IMR-90 (cell line): ENCODE data around the gene GM2A.

Source experiments
- BHLHE40 ChIP-seq: fragments of 150-350 bp; IDR thresholded peaks from 2 replicates; pipeline ENCODE4 v1.6.1; 2016; ENCODE audit warnings: mild to moderate bottlenecking, low read depth, low read length
- CEBPB ChIP-seq: IDR thresholded peaks from 2 replicates; pipeline ENCODE4 v1.6.1; 2012; ENCODE audit warnings: low read depth, low read length, improper control_type of control experiment
- CHD1 ChIP-seq: IDR thresholded peaks from 2 replicates; pipeline ENCODE4 v1.6.1; 2012; ENCODE audit warnings: low read depth, low read length, improper control_type of control experiment
- ELK1 ChIP-seq: fragments of 150-350 bp; IDR thresholded peaks from 2 replicates; pipeline ENCODE4 v1.6.1; 2016; ENCODE audit warnings: low read depth, mild to moderate bottlenecking, low read length, moderate library complexity, borderline replicate concordance
- MAZ ChIP-seq: IDR thresholded peaks from 2 replicates; pipeline ENCODE4 v1.6.1; 2012; ENCODE audit warnings: low read depth, mild to moderate bottlenecking, low read length, improper control_type of control experiment, moderate library complexity, borderline replicate concordance
- MXI1 ChIP-seq: IDR thresholded peaks from 2 replicates; pipeline ENCODE4 v1.6.1; 2012; ENCODE audit warnings: low read depth, mild to moderate bottlenecking, low read length, moderate library complexity, borderline replicate concordance
- NFE2L2 ChIP-seq: fragments of 150-350 bp; IDR thresholded peaks from 2 replicates; pipeline ENCODE4 v1.6.1; 2016; ENCODE audit warnings: low read depth, mild to moderate bottlenecking, low read length
- POLR2A ChIP-seq: IDR thresholded peaks from 2 replicates; pipeline ENCODE4 v1.6.1; 2012; ENCODE audit warnings: mild to moderate bottlenecking, low read depth, low read length
- RAD21 ChIP-seq: IDR thresholded peaks from 2 replicates; pipeline ENCODE4 v1.6.1; 2012; ENCODE audit warnings: low read length, improper control_type of control experiment
- RCOR1 ChIP-seq: IDR thresholded peaks from 2 replicates; pipeline ENCODE4 v1.6.1; 2012; ENCODE audit warnings: mild to moderate bottlenecking, low read length, improper control_type of control experiment; ENCODE audit not compliant: insufficient replicate concordance
- SMC3 ChIP-seq: fragments of 150-350 bp; IDR thresholded peaks from 2 replicates; pipeline ENCODE4 v1.6.1; 2016; ENCODE audit warnings: low read depth, mild to moderate bottlenecking, antibody characterized with exemption, low read length, moderate library complexity
- TF ChIP-seq, protein P1 (sequence below): conservative IDR thresholded peaks from 2 replicates; pipeline ENCODE4 v1.5.1; 2012; ENCODE audit warnings: mild to moderate bottlenecking, low read depth, low read length, improper control_type of control experiment
- TF ChIP-seq, protein P2 (sequence below): fragments of 150-350 bp; IDR thresholded peaks from 2 replicates; pipeline ENCODE4 v1.6.1; 2017; ENCODE audit warnings: mild to moderate bottlenecking, antibody characterized with exemption, low read length, low read depth

- TF ChIP-seq, protein P1, sequence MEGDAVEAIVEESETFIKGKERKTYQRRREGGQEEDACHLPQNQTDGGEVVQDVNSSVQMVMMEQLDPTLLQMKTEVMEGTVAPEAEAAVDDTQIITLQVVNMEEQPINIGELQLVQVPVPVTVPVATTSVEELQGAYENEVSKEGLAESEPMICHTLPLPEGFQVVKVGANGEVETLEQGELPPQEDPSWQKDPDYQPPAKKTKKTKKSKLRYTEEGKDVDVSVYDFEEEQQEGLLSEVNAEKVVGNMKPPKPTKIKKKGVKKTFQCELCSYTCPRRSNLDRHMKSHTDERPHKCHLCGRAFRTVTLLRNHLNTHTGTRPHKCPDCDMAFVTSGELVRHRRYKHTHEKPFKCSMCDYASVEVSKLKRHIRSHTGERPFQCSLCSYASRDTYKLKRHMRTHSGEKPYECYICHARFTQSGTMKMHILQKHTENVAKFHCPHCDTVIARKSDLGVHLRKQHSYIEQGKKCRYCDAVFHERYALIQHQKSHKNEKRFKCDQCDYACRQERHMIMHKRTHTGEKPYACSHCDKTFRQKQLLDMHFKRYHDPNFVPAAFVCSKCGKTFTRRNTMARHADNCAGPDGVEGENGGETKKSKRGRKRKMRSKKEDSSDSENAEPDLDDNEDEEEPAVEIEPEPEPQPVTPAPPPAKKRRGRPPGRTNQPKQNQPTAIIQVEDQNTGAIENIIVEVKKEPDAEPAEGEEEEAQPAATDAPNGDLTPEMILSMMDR = no peak
- TF ChIP-seq RAD21 = no peak
- TF ChIP-seq ELK1 = no peak
- no peak for TF ChIP-seq CEBPB
- TF ChIP-seq POLR2A = no peak
- TF ChIP-seq CHD1 = no peak
- TF ChIP-seq BHLHE40 = no peak
- no peak for TF ChIP-seq RCOR1
- TF ChIP-seq SMC3 = no peak
- TF ChIP-seq MAZ = no peak
- no peak for TF ChIP-seq NFE2L2
- no peak for TF ChIP-seq MXI1
- TF ChIP-seq, protein P2, sequence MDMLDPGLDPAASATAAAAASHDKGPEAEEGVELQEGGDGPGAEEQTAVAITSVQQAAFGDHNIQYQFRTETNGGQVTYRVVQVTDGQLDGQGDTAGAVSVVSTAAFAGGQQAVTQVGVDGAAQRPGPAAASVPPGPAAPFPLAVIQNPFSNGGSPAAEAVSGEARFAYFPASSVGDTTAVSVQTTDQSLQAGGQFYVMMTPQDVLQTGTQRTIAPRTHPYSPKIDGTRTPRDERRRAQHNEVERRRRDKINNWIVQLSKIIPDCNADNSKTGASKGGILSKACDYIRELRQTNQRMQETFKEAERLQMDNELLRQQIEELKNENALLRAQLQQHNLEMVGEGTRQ = no peak
Measured at GRCh38 chr5:151213803-151214613, 39.0 kb upstream of the GM2A start.
